HCT116 (cell line): Measurements from ENCODE around the gene TAS1R1. TPM values are rescaled to one million over a fixed set of nuclear protein-coding genes. Genes with fewer than 3 reads are reported as not detected.

ENCODE experiments used
- ATF3 ChIP-seq: IDR thresholded peaks from 2 replicates; pipeline ENCODE4 v1.6.1; 2012
- CBX3 ChIP-seq: IDR thresholded peaks from 2 replicates; pipeline ENCODE4 v1.6.1; 2012; ENCODE audit warnings: low read depth
- CEBPB ChIP-seq: IDR thresholded peaks from 2 replicates; pipeline ENCODE4 v1.6.1; 2012; ENCODE audit warnings: low read depth
- ELF1 ChIP-seq: IDR thresholded peaks from 2 replicates; pipeline ENCODE4 v1.6.1; 2012; ENCODE audit warnings: low read depth, borderline replicate concordance
- EZH2phosphoT487 ChIP-seq: fragments of 200-600 bp; IDR thresholded peaks from 2 replicates; pipeline ENCODE4 v1.6.1; 2018; ENCODE audit warnings: antibody characterized with exemption, borderline replicate concordance
- MAX ChIP-seq: IDR thresholded peaks from 2 replicates; pipeline ENCODE4 v1.6.1; 2012
- POLR2AphosphoS5 ChIP-seq: IDR thresholded peaks from 2 replicates; pipeline ENCODE4 v1.6.1; 2011; ENCODE audit warnings: mild to moderate bottlenecking, low read depth, low read length, moderate library complexity
- RAD21 ChIP-seq: IDR thresholded peaks from 2 replicates; pipeline ENCODE4 v1.6.1; 2012; ENCODE audit warnings: low read depth, mild to moderate bottlenecking
- REST ChIP-seq: IDR thresholded peaks from 2 replicates; pipeline ENCODE4 v1.6.1; 2012; ENCODE audit warnings: low read depth
- SRF ChIP-seq: IDR thresholded peaks from 2 replicates; pipeline ENCODE4 v1.6.1; 2012; ENCODE audit warnings: low read depth
- total RNA-seq: library from RNA; stranded (reverse); gene quantifications from one replicate; pipeline ENCODE4 v1.2.1, GENCODE V29; 2021; ENCODE audit not compliant: unreplicated experiment

The TAS1R1 gene
- total RNA-seq, 1 experiment from 2014 or later: not detected

- TF ChIP-seq MAX (no peak), CBX3 (no peak), ATF3 (no peak), RAD21 (no peak), REST (no peak), EZH2phosphoT487 (no peak), POLR2AphosphoS5 (no peak), CEBPB (no peak), ELF1 (no peak), SRF (no peak)
These were observed 73.9 kb downstream of the TAS1R1 start (continued) for GRCh38 chr1:6628971-6629479.

Other genes starting within 250 kb of the TAS1R1 start
- 162 TPM for gene ACOT7, start 161.5 kb upstream of the TAS1R1 start, total RNA-seq
- gene HES2, start 135.4 kb upstream of the TAS1R1 start, total RNA-seq: 8.4 TPM
- gene ESPN, start 130.5 kb upstream of the TAS1R1 start, total RNA-seq: 114 TPM
- 27.5 TPM for gene TNFRSF25, start 89.1 kb upstream of the TAS1R1 start, total RNA-seq
- 33.0 TPM for gene PLEKHG5, start 63.6 kb upstream of the TAS1R1 start, total RNA-seq
- gene NOL9, start 794 bp upstream of the TAS1R1 start, total RNA-seq: 46.4 TPM
- gene ZBTB48, start 24.7 kb downstream of the TAS1R1 start, total RNA-seq: 41.9 TPM
- 27.5 TPM for gene KLHL21, start 47.6 kb downstream of the TAS1R1 start, total RNA-seq
- gene PHF13, start 58.4 kb downstream of the TAS1R1 start, total RNA-seq: 25.8 TPM
- gene THAP3, start 69.6 kb downstream of the TAS1R1 start, total RNA-seq: 23.1 TPM
- gene DNAJC11, start 146.5 kb downstream of the TAS1R1 start, total RNA-seq: 75.6 TPM
- gene CAMTA1, start 230.1 kb downstream of the TAS1R1 start, total RNA-seq: 69.5 TPM